Measurements from ENCODE around the gene DPYSL4. TPM values are rescaled to one million over a fixed set of nuclear protein-coding genes. Genes with fewer than 3 reads are reported as not detected.

Gene DPYSL4
- total and polyA plus RNA-seq, 2 of the 13 experiments (the other 11 are each of a cell fraction or from before 2014, with no cell fraction given), result 0.84 to 1.2 TPM

GRCh38 chr10:132164761-132165278 lies 21.9 kb upstream of the DPYSL4 start (continued):
- TF ChIP-seq ZNF281 (CRISPR knock-in tag; IDR thresholded peaks at IDR 0.05; ENCODE audit: borderline replicate concordance), result no peak
- no peak for TF ChIP-seq ARID5B (CRISPR knock-in tag; IDR thresholded peaks at IDR 0.05)
- TF ChIP-seq NFIB (CRISPR knock-in tag; IDR thresholded peaks at IDR 0.05; ENCODE audit: borderline replicate concordance), result no peak
- TF ChIP-seq RARA (CRISPR knock-in tag; IDR thresholded peaks at IDR 0.05), result no peak
- TF ChIP-seq, protein P1, sequence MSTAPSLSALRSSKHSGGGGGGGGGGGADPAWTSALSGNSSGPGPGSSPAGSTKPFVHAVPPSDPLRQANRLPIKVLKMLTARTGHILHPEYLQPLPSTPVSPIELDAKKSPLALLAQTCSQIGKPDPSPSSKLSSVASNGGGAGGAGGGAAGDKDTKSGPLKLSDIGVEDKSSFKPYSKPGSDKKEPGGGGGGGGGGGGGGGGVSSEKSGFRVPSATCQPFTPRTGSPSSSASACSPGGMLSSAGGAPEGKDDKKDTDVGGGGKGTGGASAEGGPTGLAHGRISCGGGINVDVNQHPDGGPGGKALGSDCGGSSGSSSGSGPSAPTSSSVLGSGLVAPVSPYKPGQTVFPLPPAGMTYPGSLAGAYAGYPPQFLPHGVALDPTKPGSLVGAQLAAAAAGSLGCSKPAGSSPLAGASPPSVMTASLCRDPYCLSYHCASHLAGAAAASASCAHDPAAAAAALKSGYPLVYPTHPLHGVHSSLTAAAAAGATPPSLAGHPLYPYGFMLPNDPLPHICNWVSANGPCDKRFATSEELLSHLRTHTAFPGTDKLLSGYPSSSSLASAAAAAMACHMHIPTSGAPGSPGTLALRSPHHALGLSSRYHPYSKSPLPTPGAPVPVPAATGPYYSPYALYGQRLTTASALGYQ (CRISPR knock-in tag; IDR thresholded peaks at IDR 0.05), result no peak
- TF ChIP-seq, protein P2, sequence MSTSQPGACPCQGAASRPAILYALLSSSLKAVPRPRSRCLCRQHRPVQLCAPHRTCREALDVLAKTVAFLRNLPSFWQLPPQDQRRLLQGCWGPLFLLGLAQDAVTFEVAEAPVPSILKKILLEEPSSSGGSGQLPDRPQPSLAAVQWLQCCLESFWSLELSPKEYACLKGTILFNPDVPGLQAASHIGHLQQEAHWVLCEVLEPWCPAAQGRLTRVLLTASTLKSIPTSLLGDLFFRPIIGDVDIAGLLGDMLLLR (CRISPR knock-in tag; IDR thresholded peaks at IDR 0.05), result no peak
- TF ChIP-seq ZNF10 (CRISPR knock-in tag; IDR thresholded peaks at IDR 0.05; ENCODE audit: borderline replicate concordance, low read depth), result no peak
- TF ChIP-seq NR3C1 (CRISPR knock-in tag; IDR thresholded peaks at IDR 0.05), result no peak
- 0 out of 2 replicates have a peak, but pooled peaks have one; percentile 33 for TF ChIP-seq SP5 (CRISPR knock-in tag; IDR thresholded peaks at IDR 0.05; ENCODE audit: borderline replicate concordance, low read depth)
- no peak for TF ChIP-seq MEIS1 (CRISPR knock-in tag; IDR thresholded peaks at IDR 0.05; ENCODE audit: borderline replicate concordance)
- TF ChIP-seq GABPB1 (CRISPR knock-in tag; IDR thresholded peaks at IDR 0.05), result no peak
- TF ChIP-seq SKI (IDR thresholded peaks at IDR 0.05; ENCODE audit: partially characterized antibody), result no peak
- TF ChIP-seq ZKSCAN1 (IDR thresholded peaks at IDR 0.05; ENCODE audit: low read length), result no peak
- TF ChIP-seq TEAD2 (CRISPR knock-in tag; IDR thresholded peaks at IDR 0.05), result no peak
- TF ChIP-seq CEBPG (CRISPR knock-in tag; IDR thresholded peaks at IDR 0.05), result no peak
- TF ChIP-seq RELA (CRISPR knock-in tag; IDR thresholded peaks at IDR 0.05), result no peak
- TF ChIP-seq ZNF687 (CRISPR knock-in tag; IDR thresholded peaks at IDR 0.05), result peak; percentile 30; the same call in 1 of the 2 replicates
